SK-MEL-5 (cell line): ENCODE measurements around the gene TRAPPC4. TPM values are rescaled to one million over a fixed set of nuclear protein-coding genes. Genes with fewer than 3 reads are reported as not detected.
"Not testable (repeated sequence)": the region's sequence is repeated elsewhere in the genome, so short reads cannot be mapped to it uniquely, and the experiment has no call there.

Experiments used
- DNase-seq: peaks from one replicate; pipeline ENCODE4 v3.0.0-alpha.2; 2016; ENCODE audit warnings: low read depth, low spot score
- in situ Hi-C: cut with HindIII; loops from 2 replicates; pipeline ENCODE4 v1.10.0; 2016; ENCODE audit warnings: low sequenced_read_pairs, high pct_unique_total_duplicates, low pct_unique_long_range_greater_than_20kb
- small RNA-seq, 2 experiments: library from RNA; depleted of rRNA; stranded (forward); fragments of <200 nt; gene quantifications; one replicate each; pipeline ENCODE3, GENCODE V24; 2014
- total RNA-seq: library from RNA; depleted of rRNA; stranded (reverse); fragments of >200 nt; shearing (Covaris generic); gene quantifications from 2 replicates; pipeline ENCODE4 v1.2.3, GENCODE V29; 2014; rRNA removed

Gene TRAPPC4
- total RNA-seq, 1 experiment from 2014 or later, result 65.5 TPM

DNA sequence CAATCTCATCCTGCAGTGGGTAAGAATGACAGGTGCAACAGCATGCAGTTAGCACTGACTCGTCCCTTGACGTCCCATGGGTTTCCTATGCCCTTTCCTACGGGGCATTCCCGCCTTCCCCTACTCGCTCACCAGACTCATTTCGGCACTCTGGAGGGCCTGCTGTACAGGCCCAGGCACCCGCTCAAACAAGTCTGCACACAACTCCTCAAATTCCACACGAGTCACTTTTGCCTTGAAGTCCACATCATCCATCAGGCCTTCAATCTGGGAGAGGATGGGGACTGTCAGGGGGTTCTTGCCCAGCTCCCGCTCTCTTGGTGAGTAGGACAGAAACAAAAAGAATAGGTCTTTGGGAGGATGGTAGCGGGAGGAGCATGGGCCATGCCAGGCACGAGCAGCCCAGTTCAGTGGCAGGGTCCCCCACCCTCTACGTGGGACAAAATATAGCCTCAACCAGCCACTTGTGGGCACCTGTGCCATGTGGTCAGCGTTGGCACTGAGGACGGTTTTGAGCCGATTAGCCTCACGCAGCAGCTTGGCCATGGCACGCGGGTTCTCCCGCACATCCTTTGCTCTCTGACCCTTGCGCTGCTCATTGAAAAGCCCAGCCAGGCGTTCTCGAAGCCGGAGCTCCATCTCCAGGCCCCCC is 33.7 kb downstream of the TRAPPC4 start:
- DNase-seq, result no peak
- in situ Hi-C loops, result no loop called here

DNA sequence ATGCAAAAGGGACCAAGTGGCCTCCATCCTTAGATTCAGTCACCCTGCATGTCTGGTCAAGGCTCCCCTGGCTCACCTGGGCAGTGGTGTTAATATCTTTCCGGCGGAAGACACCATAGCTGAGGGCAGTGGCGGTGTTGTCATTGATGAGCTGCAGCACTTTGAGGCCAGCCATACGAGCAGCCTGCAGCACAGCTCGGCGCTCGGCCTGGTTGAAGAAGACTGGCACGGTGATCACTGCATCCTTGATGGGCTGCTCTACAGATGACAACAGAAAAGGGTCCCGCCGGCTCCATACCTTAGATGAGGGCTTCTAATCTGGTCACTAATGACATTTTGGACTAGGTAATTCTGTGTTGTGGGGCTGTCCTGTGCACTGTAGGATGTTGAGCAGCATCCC is 35.9 kb downstream of the TRAPPC4 start:
- DNase-seq, result no peak
- in situ Hi-C loops, result no loop called here

DNA sequence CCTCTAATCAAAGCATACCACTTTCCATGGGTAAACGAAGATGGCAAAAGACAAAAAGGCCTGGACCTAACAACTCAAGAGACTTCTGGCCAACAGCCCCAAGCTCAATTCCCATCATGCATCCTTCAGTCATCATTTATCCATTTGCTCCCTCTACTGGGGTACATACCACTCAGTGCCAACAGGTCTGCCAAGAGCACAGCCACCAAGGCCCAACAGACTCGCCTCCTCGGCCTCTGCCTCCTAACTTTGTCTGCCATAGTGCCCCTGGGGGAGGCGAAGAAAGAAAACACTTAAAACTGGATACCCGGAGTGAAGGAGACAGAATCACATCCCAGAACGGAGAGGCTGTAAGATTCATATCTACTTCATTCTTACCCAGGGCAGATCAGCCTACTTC is 37.3 kb downstream of the TRAPPC4 start:
- peak; percentile 61 for DNase-seq
- in situ Hi-C loops, result no loop called here

DNA sequence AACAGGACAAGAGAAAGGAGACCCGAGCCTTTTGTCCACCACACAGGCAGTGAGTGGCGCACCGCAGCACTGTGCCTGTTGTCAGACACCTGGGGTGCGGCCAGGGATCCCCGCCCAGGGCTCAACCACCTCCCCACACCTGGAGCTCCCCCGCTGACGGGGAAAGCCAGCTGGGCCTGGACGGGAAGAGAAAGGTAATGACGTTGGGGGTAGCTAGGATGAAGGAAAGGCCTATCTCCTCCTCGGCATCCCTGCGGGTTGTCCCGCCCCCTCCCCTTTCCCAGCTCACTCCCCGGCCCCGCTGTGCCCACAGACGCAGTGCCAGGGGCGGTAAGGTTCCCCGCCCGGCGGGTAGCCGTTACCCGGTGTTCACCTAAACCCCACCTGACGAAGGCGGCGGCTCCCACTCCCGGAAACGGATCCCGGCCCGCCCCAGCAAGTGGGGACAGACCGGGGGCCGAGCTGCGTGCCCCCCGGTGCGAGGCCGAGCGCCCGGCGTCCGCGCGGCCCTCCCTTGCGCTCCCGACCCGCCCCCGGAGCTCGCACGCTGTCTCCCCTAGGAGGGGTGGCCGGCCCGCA is 37.9 kb downstream of the TRAPPC4 start:
- in situ Hi-C loops, result no loop called here
- no peak for DNase-seq

DNA sequence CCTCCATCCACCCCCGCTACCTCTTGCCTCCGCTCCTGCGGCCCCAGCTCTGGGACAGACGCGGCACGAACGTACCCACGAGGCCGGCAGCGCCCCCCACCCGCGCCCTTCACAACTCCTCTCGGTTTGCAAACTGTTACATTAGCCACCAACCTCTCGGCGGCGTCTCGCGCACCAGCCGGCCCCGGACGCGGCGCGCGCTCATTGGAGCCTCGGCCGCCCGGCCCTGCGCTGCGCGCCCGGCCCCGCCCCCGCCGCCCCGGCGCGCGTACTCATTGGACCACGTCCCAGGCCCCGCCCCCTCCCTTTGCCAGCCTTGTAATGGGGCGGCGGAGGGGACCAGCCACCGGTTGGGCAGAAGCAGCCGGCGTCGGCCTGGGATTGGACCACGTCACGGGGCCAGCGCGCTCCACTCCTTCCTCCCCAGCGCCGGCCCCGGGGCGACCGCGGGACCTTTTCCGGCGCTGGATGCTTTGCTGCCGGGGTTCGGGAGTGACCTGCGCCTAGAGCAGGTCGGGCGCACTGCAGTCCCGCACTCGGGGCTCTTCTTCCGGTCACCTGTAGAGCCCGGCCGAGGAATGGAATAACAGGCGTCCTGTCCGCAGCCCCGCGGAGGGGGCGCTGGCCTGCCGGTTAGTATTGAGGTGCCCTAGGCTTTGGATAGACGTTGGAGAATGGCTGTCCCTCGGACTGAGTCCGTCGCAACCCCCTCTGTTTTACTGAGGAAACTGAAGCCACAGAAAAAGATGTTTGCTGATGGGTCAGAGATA is 38.6 kb downstream of the TRAPPC4 start, which contains the start of gene HYOU1:
Gene HYOU1, minus strand, starts transcription at position 206 of the 770 bp plus-strand sequence. CDS start 1,045 bp downstream, outside the sequence.
- peak; percentile 92 for DNase-seq
- in situ Hi-C loops, result no loop called here

DNA sequence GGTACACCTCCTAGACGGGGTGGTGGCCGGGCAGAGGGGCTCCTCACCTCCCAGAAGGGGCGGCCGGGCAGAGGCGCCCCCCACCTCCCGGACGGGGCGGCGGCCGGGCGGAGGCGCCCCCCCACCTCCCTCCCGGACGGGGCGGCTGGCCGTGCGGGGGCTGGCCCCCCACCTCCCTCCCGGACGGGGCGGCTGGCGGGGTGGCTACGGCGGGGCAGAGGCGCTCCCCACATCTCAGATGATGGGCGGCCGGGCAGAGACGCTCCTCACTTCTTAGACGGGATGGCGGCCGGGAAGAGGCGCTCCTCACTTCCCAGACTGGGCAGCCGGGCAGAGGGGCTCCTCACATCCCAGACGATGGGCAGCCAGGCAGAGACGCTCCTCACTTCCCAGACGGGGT is 40.6 kb downstream of the TRAPPC4 start:
- DNase-seq, in situ Hi-C loops: not testable (repeated sequence)

DNA sequence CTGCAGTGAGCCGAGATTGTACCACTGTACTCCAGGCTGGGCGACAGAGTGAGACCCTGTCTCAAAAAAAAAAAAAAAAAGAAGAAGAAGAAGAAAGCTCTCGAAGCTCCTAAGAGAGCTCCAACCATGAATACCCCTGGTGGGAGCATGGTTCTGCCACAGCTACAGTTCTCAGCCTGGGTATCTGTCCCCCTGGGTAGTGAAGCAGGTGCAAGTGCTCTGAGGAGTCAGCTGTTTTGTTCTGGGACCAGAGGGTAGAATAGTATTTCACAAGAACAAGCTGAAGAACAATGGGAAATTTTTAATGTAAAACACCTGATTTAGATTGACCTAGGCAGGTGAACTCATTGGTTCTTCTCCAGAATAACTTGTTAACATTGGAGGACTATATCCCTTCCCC is 42.7 kb downstream of the TRAPPC4 start:
- in situ Hi-C loops, result no loop called here
- no peak for DNase-seq

DNA sequence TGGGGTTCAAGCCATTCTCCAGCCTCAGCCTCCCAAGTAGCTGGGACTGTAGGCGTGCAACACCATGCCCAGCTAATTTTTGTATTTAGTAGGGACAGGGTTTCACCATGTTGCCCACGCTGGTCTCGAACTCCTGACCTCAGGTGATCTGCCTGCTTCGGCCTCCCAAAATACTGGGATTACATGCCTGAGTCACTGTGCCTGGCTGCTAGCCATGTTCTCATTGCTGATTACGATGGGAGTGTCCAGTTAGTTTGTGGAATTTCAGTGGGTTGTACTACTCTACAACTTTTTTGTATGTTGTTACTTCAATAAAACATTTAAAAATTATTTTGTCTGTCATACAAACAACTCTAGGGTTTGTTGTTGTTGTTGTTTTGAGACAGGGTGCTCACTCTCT is 44.2 kb downstream of the TRAPPC4 start:
- in situ Hi-C loops, result no loop called here
- DNase-seq, result no peak

DNA sequence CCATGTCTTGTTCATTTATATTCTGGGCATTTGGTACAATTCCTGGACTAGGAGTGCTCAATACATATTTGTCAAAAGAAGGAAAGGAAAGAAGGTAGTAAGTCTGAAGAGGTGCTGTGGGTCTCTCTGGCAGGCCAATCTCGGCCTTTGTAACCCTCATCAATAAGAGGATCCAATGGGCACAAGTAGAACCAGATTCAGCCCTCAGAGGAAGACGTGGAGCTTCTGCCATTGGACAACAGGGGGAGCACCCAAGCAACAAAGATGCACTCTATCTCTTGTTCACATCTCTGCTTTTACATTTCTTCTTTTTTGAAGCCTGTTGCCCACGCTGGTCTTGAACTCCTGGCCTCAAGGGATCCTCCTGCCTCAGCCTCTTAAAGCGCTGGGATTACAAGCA is 46.8 kb downstream of the TRAPPC4 start:
- in situ Hi-C loops, result no loop called here
- peak; percentile 61 for DNase-seq

DNA sequence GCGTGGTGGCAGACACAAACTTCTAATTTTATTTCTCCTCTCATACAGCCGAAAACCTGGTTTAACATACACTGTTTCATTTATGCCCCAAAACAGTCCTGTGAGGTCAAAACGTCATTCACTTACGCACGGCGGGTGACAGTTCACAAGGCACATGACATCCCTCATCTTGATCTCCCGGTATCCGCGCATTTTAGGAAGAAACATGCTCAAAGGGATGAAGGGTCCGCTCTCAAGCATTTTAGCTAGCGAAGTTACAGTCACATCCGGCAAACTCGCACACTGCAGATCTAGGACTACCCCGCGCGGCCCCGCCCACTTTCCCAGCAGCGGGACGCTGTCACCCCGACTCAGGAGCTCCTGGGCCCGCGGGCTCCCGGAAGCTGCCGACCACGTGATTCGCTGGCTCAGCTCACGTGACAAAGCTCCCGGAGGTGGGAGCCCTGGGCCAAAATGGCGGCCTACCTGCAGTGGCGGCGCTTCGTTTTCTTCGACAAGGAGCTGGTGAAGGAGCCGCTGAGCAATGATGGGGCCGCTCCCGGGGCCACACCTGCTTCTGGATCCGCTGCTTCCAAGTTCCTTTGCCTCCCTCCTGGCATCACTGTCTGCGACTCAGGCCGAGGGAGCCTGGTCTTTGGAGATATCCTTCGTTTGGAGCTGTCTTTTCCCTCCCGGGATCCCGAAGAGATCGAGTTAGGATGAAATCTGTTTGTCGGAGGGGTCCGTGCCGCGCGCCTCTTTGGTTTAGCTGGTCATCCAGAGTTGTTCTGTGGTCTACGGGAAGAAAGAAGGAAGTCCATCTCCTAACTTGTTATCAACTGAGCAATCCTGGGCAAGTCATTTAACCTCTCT is 49.0 kb downstream of the TRAPPC4 start, which contains the start of gene VPS11:
Gene VPS11, plus strand, starts transcription at position 448 of the 852 bp plus-strand sequence. Its CDS starts 6 bp downstream, at position 454.
- DNase-seq, result peak; percentile 92
- in situ Hi-C loops, result no loop called here

Small RNAs within 50 kb of the gene (small RNA-seq; reads per million reads assigned to genes)
- gene AP003392.2 (0 reads per million in 2 experiments), gene RF00017 (0 reads per million in 2 experiments), gene RF00019 (0 reads per million in 2 experiments)

Other genes with a start within 250 kb of the TRAPPC4 start
- 56.5 and 59.2 TPM in 2 replicates for gene DDX6, start 227.6 kb upstream of the TRAPPC4 start, total RNA-seq
- not detected in 2 replicates for gene CXCR5, start 134.9 kb upstream of the TRAPPC4 start, total RNA-seq
- 2.9 and 6.0 TPM in 2 replicates for gene BCL9L, start 92.8 kb upstream of the TRAPPC4 start, total RNA-seq
- not detected in 2 replicates for gene UPK2, start 62.5 kb upstream of the TRAPPC4 start, total RNA-seq
- not detected in 2 replicates for gene FOXR1, start 47.0 kb upstream of the TRAPPC4 start, total RNA-seq
- 8.2 and 9.1 TPM in 2 replicates for gene CENATAC, start 20.6 kb upstream of the TRAPPC4 start, total RNA-seq
- gene RPS25, start 423 bp upstream of the TRAPPC4 start, total RNA-seq, result 914 and 964 TPM in 2 replicates
- 14.2 and 19.1 TPM in 2 replicates for gene SLC37A4, start 12.1 kb downstream of the TRAPPC4 start, total RNA-seq
- 189 and 191 TPM in 2 replicates for gene HYOU1, start 38.4 kb downstream of the TRAPPC4 start, total RNA-seq
- gene VPS11, start 49.1 kb downstream of the TRAPPC4 start, total RNA-seq, result 43.7 and 49.9 TPM in 2 replicates
- gene HMBS, start 66.1 kb downstream of the TRAPPC4 start, total RNA-seq, result 4.5 and 6.7 TPM in 2 replicates
- 22.3 and 26.1 TPM in 2 replicates for gene DPAGT1, start 83.1 kb downstream of the TRAPPC4 start, total RNA-seq
- 2.8 and 5.6 TPM in 2 replicates for gene C2CD2L, start 88.6 kb downstream of the TRAPPC4 start, total RNA-seq
- 8.8 and 9.4 TPM in 2 replicates for gene HINFP, start 102.8 kb downstream of the TRAPPC4 start, total RNA-seq
- 0.05 TPM in 1 of 2 replicates, not detected in the other for gene ABCG4, start 130.3 kb downstream of the TRAPPC4 start, total RNA-seq
- gene NLRX1, start 150.0 kb downstream of the TRAPPC4 start, total RNA-seq, result 8.7 and 11.5 TPM in 2 replicates
- gene NHERF4, start 166.7 kb downstream of the TRAPPC4 start, total RNA-seq, result not detected in 2 replicates
- 5.8 and 7.6 TPM in 2 replicates for gene CBL, start 187.6 kb downstream of the TRAPPC4 start, total RNA-seq